ENCODE results near the gene ZBTB7C. TPM values are rescaled to one million over a fixed set of nuclear protein-coding genes. Genes with fewer than 3 reads are reported as not detected.

The ZBTB7C gene
- total and polyA plus RNA-seq, 4 donors, result 0.19 to 1.1 (median 0.45) TPM

DNA sequence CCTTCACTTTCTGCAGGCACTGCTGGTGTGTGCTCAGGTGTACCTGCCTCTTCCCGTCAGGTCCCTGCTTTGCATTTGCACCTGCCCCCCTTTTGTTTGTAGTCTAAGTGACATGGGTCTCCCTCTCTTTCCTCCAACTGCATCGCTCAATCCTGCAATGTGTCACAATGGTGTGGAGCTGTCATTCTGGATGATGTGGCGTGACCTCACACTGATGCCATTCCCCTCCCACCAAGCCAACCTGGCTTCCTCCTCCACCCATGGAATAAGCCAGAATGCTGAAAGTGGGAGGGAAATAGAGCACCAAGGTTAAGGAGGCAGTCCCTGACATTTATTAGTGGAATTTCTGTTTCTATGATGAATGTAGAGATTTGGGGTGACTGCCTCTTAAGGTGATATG is 156.7 kb downstream of the ZBTB7C start:
- TF ChIP-seq YY1 (IDR thresholded peaks at IDR 0.05), result no peak
- TF ChIP-seq REST (IDR thresholded peaks at IDR 0.05), result no peak
- TF ChIP-seq FOXA2 (IDR thresholded peaks at IDR 0.05), result no peak
- no peak for TF ChIP-seq GABPA (IDR thresholded peaks at IDR 0.05 in 1 of 2, conservative IDR thresholded peaks at IDR 0.05 in 1 of 2)
- TF ChIP-seq HNF4G (IDR thresholded peaks at IDR 0.05), result no peak
- TF ChIP-seq, protein P1, sequence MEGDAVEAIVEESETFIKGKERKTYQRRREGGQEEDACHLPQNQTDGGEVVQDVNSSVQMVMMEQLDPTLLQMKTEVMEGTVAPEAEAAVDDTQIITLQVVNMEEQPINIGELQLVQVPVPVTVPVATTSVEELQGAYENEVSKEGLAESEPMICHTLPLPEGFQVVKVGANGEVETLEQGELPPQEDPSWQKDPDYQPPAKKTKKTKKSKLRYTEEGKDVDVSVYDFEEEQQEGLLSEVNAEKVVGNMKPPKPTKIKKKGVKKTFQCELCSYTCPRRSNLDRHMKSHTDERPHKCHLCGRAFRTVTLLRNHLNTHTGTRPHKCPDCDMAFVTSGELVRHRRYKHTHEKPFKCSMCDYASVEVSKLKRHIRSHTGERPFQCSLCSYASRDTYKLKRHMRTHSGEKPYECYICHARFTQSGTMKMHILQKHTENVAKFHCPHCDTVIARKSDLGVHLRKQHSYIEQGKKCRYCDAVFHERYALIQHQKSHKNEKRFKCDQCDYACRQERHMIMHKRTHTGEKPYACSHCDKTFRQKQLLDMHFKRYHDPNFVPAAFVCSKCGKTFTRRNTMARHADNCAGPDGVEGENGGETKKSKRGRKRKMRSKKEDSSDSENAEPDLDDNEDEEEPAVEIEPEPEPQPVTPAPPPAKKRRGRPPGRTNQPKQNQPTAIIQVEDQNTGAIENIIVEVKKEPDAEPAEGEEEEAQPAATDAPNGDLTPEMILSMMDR (IDR thresholded peaks at IDR 0.05; ENCODE audit: low read depth, low read length, missing input control), result no peak
- TF ChIP-seq JUND (IDR thresholded peaks at IDR 0.05), result no peak
- Histone ChIP-seq H3K9ac (ENCODE audit: low read depth in 1 of 2, low read length in 2 of 2) (no peak overlapping the region), H3K27ac (ENCODE audit: low read depth in 1 of 2, low read length in 2 of 2) (no peak overlapping the region), H3K9me3 (ENCODE audit: control insufficient read depth in 4 of 4, low read length in 3 of 4) (no peaks in the 10 kb centered on the region), H3K4me3 (ENCODE audit: low read depth in 1 of 3, low read length in 3 of 3) (no peak overlapping the region), H3K27me3 (ENCODE audit: control insufficient read depth in 4 of 4, insufficient read depth in 4 of 4, low read length in 3 of 4) (no peaks in the 10 kb centered on the region), H3K36me3 (ENCODE audit: control insufficient read depth in 4 of 4, insufficient read depth in 3 of 4, low read depth in 1 of 4, low read length in 3 of 4) (no peaks in the 10 kb centered on the region), H3K4me1 (ENCODE audit: control insufficient read depth in 4 of 4, insufficient read depth in 4 of 4, low read length in 3 of 4) (no peaks in the 10 kb centered on the region)
- DNase-seq (ENCODE audit: low spot score), result no peak
- WGBS, result 92% methylated on average over 3 of the region's 3 CpGs

- H3K9ac ChIP-seq (ENCODE audit: low read depth in 1 of 2, low read length in 2 of 2), result no peak overlapping the region
- H3K27me3 ChIP-seq (ENCODE audit: control insufficient read depth in 4 of 4, insufficient read depth in 4 of 4, low read length in 3 of 4), result no peaks in the 10 kb centered on the region
- no peaks in the 10 kb centered on the region for H3K4me1 ChIP-seq (ENCODE audit: control insufficient read depth in 4 of 4, insufficient read depth in 4 of 4, low read length in 3 of 4)
- H3K27ac ChIP-seq (ENCODE audit: low read depth in 1 of 2, low read length in 2 of 2), result no peak overlapping the region
- WGBS, result 87% methylated on average over 3 of the region's 3 CpGs
- no peak overlapping the region for H3K4me3 ChIP-seq (ENCODE audit: low read depth in 1 of 3, low read length in 3 of 3)
- DNase-seq (ENCODE audit: low spot score), result no peak
- no peak for TF ChIP-seq RAD21 (IDR thresholded peaks at IDR 0.05)
- no peak for TF ChIP-seq ZBTB33 (IDR thresholded peaks at IDR 0.05)
- no peak for TF ChIP-seq RXRA (IDR thresholded peaks at IDR 0.05)
- TF ChIP-seq REST (IDR thresholded peaks at IDR 0.05), result no peak
- no peak for TF ChIP-seq TAF1 (conservative IDR thresholded peaks at IDR 0.05)
- TF ChIP-seq EGR1 (IDR thresholded peaks at IDR 0.05; ENCODE audit: low read depth in 2 of 2), result no peak
- no peak for TF ChIP-seq HNF4G (IDR thresholded peaks at IDR 0.05)
- no peak for TF ChIP-seq NR2F2 (IDR thresholded peaks at IDR 0.05)
- no peak for TF ChIP-seq HNF4A (conservative IDR thresholded peaks at IDR 0.05)
- no peak for TF ChIP-seq GABPA (IDR thresholded peaks at IDR 0.05 in 1 of 2, conservative IDR thresholded peaks at IDR 0.05 in 1 of 2)
- TF ChIP-seq JUND (IDR thresholded peaks at IDR 0.05), result no peak
- TF ChIP-seq FOXA2 (IDR thresholded peaks at IDR 0.05), result no peak
- no peak for TF ChIP-seq YY1 (IDR thresholded peaks at IDR 0.05)
- TF ChIP-seq SP1 (IDR thresholded peaks at IDR 0.05), result no peak
- no peaks in the 10 kb centered on the region for H3K36me3 ChIP-seq (ENCODE audit: control insufficient read depth in 4 of 4, insufficient read depth in 3 of 4, low read depth in 1 of 4, low read length in 3 of 4)
- no peaks in the 10 kb centered on the region for H3K9me3 ChIP-seq (ENCODE audit: control insufficient read depth in 4 of 4, low read length in 3 of 4)
These were observed 158.3 kb downstream of the ZBTB7C start for GRCh38 chr18:48250918-48251317.

Measured in liver (tissue), 9 donors.